HTR-8/SVneo (cell line): ENCODE data around the gene FUS.
"Not testable (repeated sequence)": the region's sequence is repeated elsewhere in the genome, so short reads cannot be mapped to it uniquely, and the experiment has no call there.

Experiments
- DNase-seq: peaks from one replicate; pipeline ENCODE4 v3.0.0; 2011; ENCODE audit warnings: low spot score, mixed read lengths; ENCODE audit not compliant: insufficient read length
- FAIRE-seq: peaks from 2 replicates; lab custom pipeline; 2011; peaks lifted over from hg19 to GRCh38; lab: Jason Lieb, UNC

FUS gene

GRCh38 chr16:31199430-31200041 is 19.6 kb downstream of the FUS start:
- FAIRE-seq: no peak

GRCh38 chr16:31200111-31200510 is 20.2 kb downstream of the FUS start:
- FAIRE-seq, DNase-seq: not testable (repeated sequence)

More at GRCh38 chr16:31199430-31200041, 19.6 kb downstream of the FUS start:
- no peak for DNase-seq

GRCh38 chr16:31200821-31201568 is 21.1 kb downstream of the FUS start:
- DNase-seq (no peak), FAIRE-seq (no peak)

- FAIRE-seq: no peak
- no peak for DNase-seq
Measured at GRCh38 chr16:31201582-31202413, 21.9 kb downstream of the FUS start.

- DNase-seq: no peak
Measured at GRCh38 chr16:31202414-31203375, 22.8 kb downstream of the FUS start, which contains the start of gene PYCARD. PYCARD (minus strand) TSS chr16:31202760; CDS start chr16:31202690, 70 bp downstream.

GRCh38 chr16:31204871-31205666 is 25.1 kb downstream of the FUS start:
- DNase-seq: no peak
- FAIRE-seq: no peak

More at GRCh38 chr16:31202414-31203375, 22.8 kb downstream of the FUS start, which contains the start of gene PYCARD:
- no peak for FAIRE-seq

- FAIRE-seq (no peak), DNase-seq (no peak)
Measured at GRCh38 chr16:31206776-31207175, 26.8 kb downstream of the FUS start.

- DNase-seq: no peak
- FAIRE-seq: no peak
Measured at GRCh38 chr16:31213342-31213741, 33.4 kb downstream of the FUS start.

- no peak for DNase-seq
- FAIRE-seq: no peak
Measured at GRCh38 chr16:31213877-31214707, 34.2 kb downstream of the FUS start, which contains the start of gene TRIM72. TRIM72 (plus strand) TSS chr16:31214119; CDS start chr16:31214739, 620 bp downstream.

- no peak for FAIRE-seq
Measured at GRCh38 chr16:31214708-31215286, 34.9 kb downstream of the FUS start.

GRCh38 chr16:31215287-31216162 is 35.6 kb downstream of the FUS start:
- peak; percentile 95 for DNase-seq
- peak; percentile 79 for FAIRE-seq

More at GRCh38 chr16:31214708-31215286, 34.9 kb downstream of the FUS start:
- no peak for DNase-seq

GRCh38 chr16:31216422-31217135 is 36.6 kb downstream of the FUS start, which contains the start of gene PYDC1:
PYDC1 (minus strand) TSS chr16:31217135; CDS start chr16:31217028, 107 bp downstream.
- no peak for FAIRE-seq
- DNase-seq: no peak

- DNase-seq (no peak), FAIRE-seq (no peak)
Measured at GRCh38 chr16:31217136-31217530, 37.2 kb downstream of the FUS start.

- DNase-seq (no peak), FAIRE-seq (no peak)
Measured at GRCh38 chr16:31219154-31219741, 39.3 kb downstream of the FUS start.
